ENCODE results near the gene RPL35A.
"Not testable (repeated sequence)": the region's sequence is repeated elsewhere in the genome, so short reads cannot be mapped to it uniquely, and the experiment has no call there.

DNA sequence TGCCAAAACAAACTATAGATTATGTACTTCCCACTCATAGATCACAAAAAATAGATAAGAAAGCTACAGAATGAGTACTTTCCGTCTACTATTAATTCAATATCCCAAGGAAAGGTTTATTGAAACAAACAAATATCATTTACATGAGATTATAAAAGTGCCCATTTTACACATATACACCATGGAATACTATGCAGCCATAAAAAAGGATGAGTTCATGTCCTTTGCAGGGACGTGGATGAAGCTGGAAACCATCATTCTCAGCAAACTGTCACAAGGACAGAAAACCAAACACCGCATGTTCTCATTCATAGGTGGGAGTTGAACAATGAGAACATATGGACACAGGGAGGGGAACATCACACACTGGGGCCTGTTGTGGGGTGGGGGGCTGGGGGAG lies 22.4 kb upstream of the RPL35A start:
- TF ChIP-seq, protein P1, sequence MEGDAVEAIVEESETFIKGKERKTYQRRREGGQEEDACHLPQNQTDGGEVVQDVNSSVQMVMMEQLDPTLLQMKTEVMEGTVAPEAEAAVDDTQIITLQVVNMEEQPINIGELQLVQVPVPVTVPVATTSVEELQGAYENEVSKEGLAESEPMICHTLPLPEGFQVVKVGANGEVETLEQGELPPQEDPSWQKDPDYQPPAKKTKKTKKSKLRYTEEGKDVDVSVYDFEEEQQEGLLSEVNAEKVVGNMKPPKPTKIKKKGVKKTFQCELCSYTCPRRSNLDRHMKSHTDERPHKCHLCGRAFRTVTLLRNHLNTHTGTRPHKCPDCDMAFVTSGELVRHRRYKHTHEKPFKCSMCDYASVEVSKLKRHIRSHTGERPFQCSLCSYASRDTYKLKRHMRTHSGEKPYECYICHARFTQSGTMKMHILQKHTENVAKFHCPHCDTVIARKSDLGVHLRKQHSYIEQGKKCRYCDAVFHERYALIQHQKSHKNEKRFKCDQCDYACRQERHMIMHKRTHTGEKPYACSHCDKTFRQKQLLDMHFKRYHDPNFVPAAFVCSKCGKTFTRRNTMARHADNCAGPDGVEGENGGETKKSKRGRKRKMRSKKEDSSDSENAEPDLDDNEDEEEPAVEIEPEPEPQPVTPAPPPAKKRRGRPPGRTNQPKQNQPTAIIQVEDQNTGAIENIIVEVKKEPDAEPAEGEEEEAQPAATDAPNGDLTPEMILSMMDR (IDR thresholded peaks at IDR 0.05), result not testable (repeated sequence)
- TF ChIP-seq EP300 (IDR thresholded peaks at IDR 0.05); ESRRA (IDR thresholded peaks at IDR 0.05; ENCODE audit: borderline replicate concordance, low read length); POLR2A (IDR thresholded peaks at IDR 0.05; ENCODE audit: low read length); SMC3 (IDR thresholded peaks at IDR 0.05); MYC (IDR thresholded peaks at IDR 0.05; ENCODE audit: borderline replicate concordance, low read length); HDAC2 (IDR thresholded peaks at IDR 0.05): not testable (repeated sequence)
